ENCODE data around the gene AGAP5. TPM values are rescaled to one million over a fixed set of nuclear protein-coding genes. Genes with fewer than 3 reads are reported as not detected.

AGAP5 gene
- total RNA-seq, 1 experiment from 2014 or later = 14.3 TPM

DNA sequence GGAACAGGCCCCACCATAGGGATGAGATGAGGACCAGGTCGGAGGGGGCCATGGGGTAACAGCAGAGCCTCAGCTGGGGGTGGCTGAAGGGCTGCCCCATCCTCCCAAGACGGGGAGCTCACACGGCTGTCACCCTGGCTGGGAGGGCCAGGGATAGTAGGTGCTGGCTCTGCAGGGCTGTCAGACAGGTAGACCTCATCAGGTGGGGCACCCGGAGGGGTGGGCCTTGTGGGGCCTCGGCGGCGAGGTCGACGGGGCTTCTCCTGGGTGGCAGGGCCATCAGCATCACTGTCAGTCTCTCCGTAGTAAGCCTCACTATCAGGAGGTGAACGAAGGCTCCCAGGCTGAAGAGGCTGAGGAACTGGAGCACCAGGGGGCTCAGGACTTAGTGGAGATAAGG, 44.7 kb downstream of the AGAP5 start:
- TF ChIP-seq, protein P1, sequence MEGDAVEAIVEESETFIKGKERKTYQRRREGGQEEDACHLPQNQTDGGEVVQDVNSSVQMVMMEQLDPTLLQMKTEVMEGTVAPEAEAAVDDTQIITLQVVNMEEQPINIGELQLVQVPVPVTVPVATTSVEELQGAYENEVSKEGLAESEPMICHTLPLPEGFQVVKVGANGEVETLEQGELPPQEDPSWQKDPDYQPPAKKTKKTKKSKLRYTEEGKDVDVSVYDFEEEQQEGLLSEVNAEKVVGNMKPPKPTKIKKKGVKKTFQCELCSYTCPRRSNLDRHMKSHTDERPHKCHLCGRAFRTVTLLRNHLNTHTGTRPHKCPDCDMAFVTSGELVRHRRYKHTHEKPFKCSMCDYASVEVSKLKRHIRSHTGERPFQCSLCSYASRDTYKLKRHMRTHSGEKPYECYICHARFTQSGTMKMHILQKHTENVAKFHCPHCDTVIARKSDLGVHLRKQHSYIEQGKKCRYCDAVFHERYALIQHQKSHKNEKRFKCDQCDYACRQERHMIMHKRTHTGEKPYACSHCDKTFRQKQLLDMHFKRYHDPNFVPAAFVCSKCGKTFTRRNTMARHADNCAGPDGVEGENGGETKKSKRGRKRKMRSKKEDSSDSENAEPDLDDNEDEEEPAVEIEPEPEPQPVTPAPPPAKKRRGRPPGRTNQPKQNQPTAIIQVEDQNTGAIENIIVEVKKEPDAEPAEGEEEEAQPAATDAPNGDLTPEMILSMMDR (IDR thresholded peaks at IDR 0.05; ENCODE audit: insufficient read depth in 1 of 2, low read depth in 1 of 2, low read length in 1 of 2, severe bottlenecking in 1 of 2, unreplicated experiment in 1 of 2) = no peak
- ChIA-PET POLR2A (no interaction called here), CTCF (no interaction called here)
- no peak for DNase-seq
- H3K27me3 ChIP-seq (replicated peaks; ENCODE audit: control insufficient read depth, insufficient read depth, low read length) = no peaks in the 10 kb centered on the region
- peaks cover 34% of the 10 kb centered on the region for H3K4me1 ChIP-seq
- Mint-ChIP-seq H3K9me3 (ENCODE audit: unreplicated experiment) (no peaks in the 10 kb centered on the region), H3K27me3 (ENCODE audit: insufficient read depth, unreplicated experiment) (no peaks in the 10 kb centered on the region), H3K36me3 (ENCODE audit: insufficient read depth, unreplicated experiment) (no peaks in the 10 kb centered on the region), H3K4me3 (ENCODE audit: unreplicated experiment) (no peak overlapping the region), H3K27ac (ENCODE audit: unreplicated experiment) (no peak overlapping the region), H3K4me1 (ENCODE audit: low read depth, unreplicated experiment) (peaks cover 18% of the 10 kb centered on the region)
- no TSS peak for BruUV-seq (replicated peaks)
- no peaks in the 10 kb centered on the region for H3K36me3 ChIP-seq (ENCODE audit: control insufficient read depth, insufficient read depth, low read length)
- intact Hi-C loops (cut with micrococcal nuclease; ENCODE audit: unreplicated experiment) = no loop called here
- H3K9me3 ChIP-seq = no peaks in the 10 kb centered on the region
- no peak overlapping the region for H3K4me3 ChIP-seq (ENCODE audit: low read depth, low read length)

GRCh38 chr10:73650537-73651331, 47.2 kb downstream of the AGAP5 start:
- no TSS peak for BruUV-seq (replicated peaks)
- TF ChIP-seq, protein P1 (IDR thresholded peaks at IDR 0.05; ENCODE audit: insufficient read depth in 1 of 2, low read depth in 1 of 2, low read length in 1 of 2, severe bottlenecking in 1 of 2, unreplicated experiment in 1 of 2) = no peak
- Histone ChIP-seq H3K36me3 (ENCODE audit: control insufficient read depth, insufficient read depth, low read length) (no peaks in the 10 kb centered on the region), H3K9me3 (no peaks in the 10 kb centered on the region), H3K4me1 (peaks cover 41% of the 10 kb centered on the region), H3K27me3 (replicated peaks; ENCODE audit: control insufficient read depth, insufficient read depth, low read length) (no peaks in the 10 kb centered on the region), H3K4me3 (ENCODE audit: low read depth, low read length) (no peak overlapping the region)
- no peak overlapping the region for H3K4me3 Mint-ChIP-seq (ENCODE audit: unreplicated experiment)
- H3K4me1 Mint-ChIP-seq (ENCODE audit: low read depth, unreplicated experiment) = peaks cover 27% of the 10 kb centered on the region
- no peaks in the 10 kb centered on the region for H3K9me3 Mint-ChIP-seq (ENCODE audit: unreplicated experiment)
- CTCF ChIA-PET = interaction anchor here (0.6 to 2.9 kb wide), 3 partner anchors 121 to 137 kb away, joined by 3 to 15 read pairs (median 6); no protein-coding TSS in a partner anchor
- no peak for DNase-seq
- H3K27me3 Mint-ChIP-seq (ENCODE audit: insufficient read depth, unreplicated experiment) = no peaks in the 10 kb centered on the region
- intact Hi-C loops (cut with micrococcal nuclease; ENCODE audit: unreplicated experiment) = no loop called here
- POLR2A ChIA-PET = no interaction called here
- no peaks in the 10 kb centered on the region for H3K36me3 Mint-ChIP-seq (ENCODE audit: insufficient read depth, unreplicated experiment)
- peak overlapping the region; percentile 61 for H3K27ac Mint-ChIP-seq (ENCODE audit: unreplicated experiment)

DNA sequence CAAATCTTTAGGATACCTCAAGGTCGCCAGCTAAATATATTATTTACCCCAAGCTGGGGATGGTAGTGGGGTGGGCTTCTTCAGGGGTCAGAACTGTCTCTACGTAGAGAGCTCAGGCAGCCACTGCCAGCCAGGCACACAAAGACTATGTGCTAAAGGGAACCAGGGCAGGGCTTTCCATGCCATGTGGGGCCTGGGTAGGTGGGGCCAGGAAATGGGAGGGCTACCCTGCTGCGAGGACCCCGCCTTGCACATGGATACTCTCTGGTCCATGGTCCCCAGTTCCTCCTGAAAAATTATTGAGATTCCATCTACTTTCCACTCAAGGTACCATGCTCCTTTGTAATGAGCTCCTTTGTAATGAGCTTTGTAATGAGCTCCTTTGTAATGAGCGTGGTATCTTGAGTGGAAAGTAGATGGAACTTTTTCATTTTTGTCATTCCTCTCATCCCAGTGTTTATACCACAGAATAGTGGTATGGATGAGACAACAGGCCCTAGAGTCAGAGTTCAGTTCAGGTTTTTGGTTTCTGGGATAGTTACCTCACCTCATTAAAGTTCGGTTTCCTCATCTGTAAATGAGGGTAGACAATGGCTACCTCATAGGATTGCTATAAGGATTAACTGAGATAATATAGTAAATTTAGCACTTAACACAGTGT, 47.9 kb downstream of the AGAP5 start:
- TF ChIP-seq, protein P1 (IDR thresholded peaks at IDR 0.05; ENCODE audit: insufficient read depth in 1 of 2, low read depth in 1 of 2, low read length in 1 of 2, severe bottlenecking in 1 of 2, unreplicated experiment in 1 of 2) = no peak
- H3K36me3 ChIP-seq (ENCODE audit: control insufficient read depth, insufficient read depth, low read length) = no peaks in the 10 kb centered on the region
- intact Hi-C loops (cut with micrococcal nuclease; ENCODE audit: unreplicated experiment) = loop anchor here (10.0 kb wide), 1 partner anchor 235 kb away; the partner anchor contains the start of gene ANXA7
- no peak overlapping the region for H3K4me3 Mint-ChIP-seq (ENCODE audit: unreplicated experiment)
- H3K4me1 Mint-ChIP-seq (ENCODE audit: low read depth, unreplicated experiment) = peaks cover 35% of the 10 kb centered on the region
- ChIA-PET CTCF (interaction anchor here (0.5 to 2.9 kb wide), 2 partner anchors 23 to 120 kb away, joined by 3 to 15 read pairs; no protein-coding TSS in a partner anchor), POLR2A (no interaction called here)
- no TSS peak for BruUV-seq (replicated peaks)
- no peaks in the 10 kb centered on the region for H3K9me3 Mint-ChIP-seq (ENCODE audit: unreplicated experiment)
- DNase-seq = no peak
- H3K4me3 ChIP-seq (ENCODE audit: low read depth, low read length) = no peak overlapping the region
- no peaks in the 10 kb centered on the region for H3K27me3 Mint-ChIP-seq (ENCODE audit: insufficient read depth, unreplicated experiment)
- no peaks in the 10 kb centered on the region for H3K27me3 ChIP-seq (replicated peaks; ENCODE audit: control insufficient read depth, insufficient read depth, low read length)
- peaks cover 4% of the 10 kb centered on the region for H3K36me3 Mint-ChIP-seq (ENCODE audit: insufficient read depth, unreplicated experiment)
- peaks cover 41% of the 10 kb centered on the region for H3K4me1 ChIP-seq
- no peaks in the 10 kb centered on the region for H3K9me3 ChIP-seq
- peak overlapping the region; percentile 0 for H3K27ac Mint-ChIP-seq (ENCODE audit: unreplicated experiment)

All from Caco-2 (cell line).